Measurements from ENCODE around the gene ROBO1. TPM values are rescaled to one million over a fixed set of nuclear protein-coding genes. Genes with fewer than 3 reads are reported as not detected.
"Not testable (repeated sequence)": the region's sequence is repeated elsewhere in the genome, so short reads cannot be mapped to it uniquely, and the experiment has no call there.

ROBO1 gene
- polyA plus RNA-seq, 10 donors, result 36.1 to 76.7 (median 43.2) TPM

GRCh38 chr3:79380581-79380980, 387.2 kb downstream of the ROBO1 start:
- no peak for DNase-seq

- no peak for DNase-seq
Observed at GRCh38 chr3:79378064-79378463, 389.7 kb downstream of the ROBO1 start.

DNA sequence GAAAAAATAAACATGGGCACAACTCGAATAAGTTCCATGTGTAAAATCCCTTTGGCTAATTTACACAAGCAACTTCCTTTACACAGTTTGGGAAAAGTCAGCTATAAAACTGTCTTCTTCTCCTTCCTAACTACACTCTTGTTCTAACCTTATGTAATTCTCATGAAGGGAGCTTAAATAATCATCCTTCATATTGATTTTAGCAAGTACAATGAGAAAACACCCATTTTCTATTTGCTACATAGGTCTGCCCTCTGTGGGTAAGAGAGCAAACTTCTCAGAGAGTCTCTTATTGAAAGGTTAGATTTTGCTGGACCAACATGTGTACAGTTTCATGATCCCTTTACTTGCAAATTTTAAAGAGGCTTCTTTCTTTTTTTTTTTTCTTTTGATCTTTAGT, 398.5 kb downstream of the ROBO1 start:
- no peak for DNase-seq

DNA sequence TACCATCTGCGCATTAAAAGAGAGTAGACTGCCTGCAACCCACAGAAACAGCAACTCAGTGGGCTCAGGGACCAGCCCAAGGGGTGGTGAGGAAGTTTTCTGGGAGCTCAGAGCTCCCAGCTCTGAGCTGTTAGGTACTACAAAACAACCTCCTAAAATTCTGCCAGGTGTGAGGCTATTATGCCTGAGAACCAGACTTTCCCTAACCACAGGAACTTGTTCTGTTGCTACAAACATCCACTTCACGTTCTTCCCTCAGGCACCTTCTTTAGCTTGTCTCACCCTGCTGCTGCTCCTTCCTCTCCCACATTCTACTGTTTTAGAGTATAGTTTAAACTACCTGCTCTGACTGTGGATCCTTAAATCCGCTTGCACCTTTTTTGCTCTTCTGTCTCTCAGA, 399.4 kb downstream of the ROBO1 start:
- DNase-seq, result no peak

DNA sequence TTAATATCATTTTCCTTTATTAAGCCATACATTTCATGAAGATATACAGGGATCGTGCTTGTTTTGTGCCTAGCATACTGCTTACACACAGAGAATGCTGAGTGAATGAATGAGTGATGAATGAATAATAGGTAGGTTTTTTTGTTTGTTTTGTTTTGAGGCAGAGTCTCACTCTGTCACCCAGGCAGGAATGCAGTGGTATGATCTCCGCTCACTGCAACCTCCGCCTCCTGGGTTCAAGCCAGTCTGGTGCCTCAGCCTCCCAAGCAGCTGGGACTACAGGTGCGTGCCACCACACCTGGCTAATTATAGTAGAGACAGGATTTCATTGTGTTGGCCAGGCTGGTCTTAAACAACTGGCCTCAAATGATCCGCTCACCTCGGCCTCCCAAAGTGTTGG, 400.0 kb downstream of the ROBO1 start:
- no peak for DNase-seq

- no peak for DNase-seq
Observed at GRCh38 chr3:79367066-79367465, 400.7 kb downstream of the ROBO1 start.

- no peak for DNase-seq
Observed at GRCh38 chr3:79366414-79366813, 401.4 kb downstream of the ROBO1 start.

DNA sequence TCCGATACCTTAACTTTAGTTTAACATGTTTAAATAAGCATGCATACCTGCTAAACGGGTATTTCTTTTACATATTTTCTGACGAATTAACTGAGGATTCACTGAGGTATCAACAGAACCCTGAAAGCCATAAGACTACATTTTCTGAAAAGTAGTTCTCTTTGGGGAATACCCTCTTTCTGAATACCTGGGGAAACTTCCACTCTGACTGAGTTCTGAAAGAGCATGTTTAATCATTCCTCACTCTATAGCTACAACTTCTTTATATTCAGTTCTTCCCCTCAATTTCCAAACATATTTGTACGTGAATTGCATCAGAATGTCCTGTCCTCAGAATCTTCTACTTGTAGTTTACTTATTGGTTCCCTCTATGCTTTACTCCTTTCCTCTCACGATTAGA, 403.0 kb downstream of the ROBO1 start:
- no peak for DNase-seq

DNA sequence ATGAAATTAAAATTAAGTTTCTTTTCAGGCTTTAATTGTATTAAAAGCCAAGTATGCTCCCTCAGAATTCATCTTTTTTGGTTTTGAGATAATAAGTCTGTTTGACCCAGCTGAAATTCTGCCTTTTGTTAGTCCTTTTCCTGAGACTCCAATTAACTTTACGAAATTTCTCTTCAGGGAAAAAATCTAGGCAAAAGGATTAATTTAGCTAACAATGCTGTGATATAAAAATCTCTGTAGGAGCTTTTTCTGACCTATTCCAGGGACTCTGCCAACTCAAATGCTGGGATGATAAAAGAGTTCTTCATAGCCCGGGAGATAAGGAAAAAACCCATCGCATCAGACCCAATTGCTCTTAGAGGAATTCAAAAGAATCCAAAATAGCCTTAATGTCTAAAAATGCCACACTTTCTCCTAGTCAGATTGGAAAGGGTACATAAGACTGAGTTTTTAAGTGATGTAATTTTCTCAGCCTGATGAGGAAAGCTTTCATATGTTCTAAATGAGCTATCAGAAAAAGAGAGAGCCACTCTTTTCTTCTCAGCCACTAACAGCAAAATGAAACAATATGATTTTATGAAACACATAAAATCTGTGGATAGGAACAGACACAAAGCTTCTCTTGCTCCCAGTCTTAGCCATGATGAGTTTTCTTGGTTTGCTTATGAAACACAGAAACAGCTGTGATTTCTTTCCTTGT, 405.1 kb downstream of the ROBO1 start:
- DNase-seq, result peak in 1 of 3 donors; percentile 12

DNA sequence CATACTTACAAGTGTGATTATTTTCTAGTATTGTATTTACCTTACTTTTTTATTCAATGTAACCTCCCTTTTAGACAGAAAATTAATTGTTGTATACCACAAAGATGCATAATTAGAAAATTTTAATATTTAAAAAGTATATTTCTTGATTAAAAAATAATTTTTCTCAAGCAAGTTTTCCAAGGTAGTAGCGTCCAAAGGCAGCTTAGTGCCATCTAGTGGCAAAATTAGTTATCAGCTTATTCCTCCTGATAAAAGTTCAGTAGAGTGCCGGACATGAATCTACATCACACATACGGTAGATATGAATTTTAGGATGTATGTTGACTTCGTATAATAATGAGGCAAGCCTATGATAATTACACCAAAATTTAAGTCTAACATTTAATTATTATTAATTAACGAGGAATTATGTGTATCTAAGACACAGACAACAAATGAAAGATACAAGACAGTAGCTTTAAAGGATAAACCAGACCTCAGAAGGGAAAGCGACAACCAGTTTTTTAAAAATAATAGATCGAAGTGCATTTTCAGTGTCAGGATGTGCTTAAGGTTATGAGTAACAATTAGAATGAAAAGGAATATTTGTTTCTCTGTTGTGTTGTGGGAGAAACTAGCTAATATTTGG, 405.9 kb downstream of the ROBO1 start:
- peak; percentile 27 to 62 (median 31) for DNase-seq

DNA sequence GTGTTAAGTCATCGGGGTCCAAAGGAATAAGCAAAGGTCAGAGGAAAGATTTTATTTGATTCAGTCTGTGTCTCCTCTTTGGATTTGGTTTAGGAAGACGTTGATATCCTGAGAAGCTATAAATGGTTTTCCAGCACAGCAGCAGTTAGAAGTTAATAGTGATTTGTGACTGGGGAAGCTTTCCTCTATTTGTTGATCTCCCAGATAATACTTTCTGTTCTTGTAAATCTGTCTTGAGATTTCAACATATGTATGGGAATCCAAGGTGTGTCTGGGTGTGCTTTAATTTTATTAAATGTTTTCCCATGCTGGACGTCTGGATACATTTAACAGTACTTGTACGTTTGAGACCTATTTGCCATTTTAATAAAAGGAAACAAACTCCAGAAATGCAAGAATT, 409.5 kb downstream of the ROBO1 start:
- DNase-seq, result no peak

- no peak for DNase-seq
Observed at GRCh38 chr3:79354179-79354688, 413.6 kb downstream of the ROBO1 start.

- DNase-seq, result no peak
Observed at GRCh38 chr3:79351699-79352098, 416.1 kb downstream of the ROBO1 start.

- DNase-seq, result no peak
Observed at GRCh38 chr3:79344876-79345871, 422.6 kb downstream of the ROBO1 start.

GRCh38 chr3:79341961-79342360, 425.8 kb downstream of the ROBO1 start:
- DNase-seq, result peak in 1 of 3 donors; percentile 24

- no peak for DNase-seq
Observed at GRCh38 chr3:79339846-79340245, 428.0 kb downstream of the ROBO1 start.

DNA sequence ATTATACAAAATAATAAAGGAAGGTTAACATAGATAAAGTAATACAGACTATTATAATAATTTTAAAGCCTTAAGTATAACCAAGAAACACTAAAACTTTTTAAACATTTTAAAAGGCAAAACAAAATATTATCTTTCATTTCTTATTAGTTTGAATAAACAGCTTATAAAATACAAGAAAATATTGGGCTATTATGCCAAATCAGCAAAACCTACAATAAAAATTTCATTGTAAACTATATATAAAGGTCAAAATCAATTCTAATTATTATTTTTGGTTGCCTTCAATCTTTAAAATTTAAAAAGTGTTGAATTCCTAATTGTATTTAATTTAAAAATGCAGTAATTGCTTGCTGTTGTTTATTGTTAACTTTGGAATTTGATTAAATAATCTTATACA, 430.0 kb downstream of the ROBO1 start:
- no peak for DNase-seq

DNA sequence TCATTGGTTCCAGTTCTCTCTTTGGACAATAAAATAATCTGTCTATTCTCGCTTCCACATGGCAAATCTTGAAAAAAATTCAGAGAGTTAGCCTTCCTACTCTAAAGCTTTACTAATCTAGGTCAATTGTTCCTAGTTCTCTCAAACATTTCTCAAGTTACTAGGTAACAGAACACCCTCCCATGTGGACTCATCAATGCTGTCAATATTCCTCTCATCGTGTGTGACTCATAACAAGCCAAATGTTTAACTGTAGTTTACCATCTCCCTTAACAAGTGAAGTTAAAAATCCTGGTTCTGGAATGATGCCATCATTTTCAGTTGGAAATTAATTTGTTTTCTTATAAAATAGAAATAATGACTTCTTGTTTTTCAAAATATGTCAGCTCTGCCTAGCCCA, 438.6 kb downstream of the ROBO1 start:
- DNase-seq, result no peak

DNA sequence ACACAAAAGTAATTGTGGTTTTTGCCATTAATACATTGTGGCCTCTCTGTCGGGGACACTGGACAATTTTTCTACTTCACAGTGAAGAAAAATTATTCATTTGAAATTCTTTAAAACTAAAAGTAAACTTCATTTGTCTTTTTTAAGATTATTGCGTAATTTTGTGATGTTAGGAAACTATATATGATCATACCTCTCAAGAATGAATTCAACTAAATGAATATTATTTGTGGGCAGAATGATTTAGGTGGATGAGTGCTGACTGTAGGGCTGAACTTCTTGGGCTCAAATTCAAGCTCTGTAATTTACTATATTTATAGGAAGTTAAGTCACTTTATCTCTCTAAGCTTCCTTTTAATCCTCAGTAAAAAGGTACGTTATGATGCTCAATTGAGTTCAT, 441.2 kb downstream of the ROBO1 start:
- DNase-seq, result no peak

GRCh38 chr3:79325833-79326383, 441.9 kb downstream of the ROBO1 start:
- not testable (repeated sequence) for DNase-seq

GRCh38 chr3:79317551-79318518, 450.0 kb downstream of the ROBO1 start:
- no peak for DNase-seq
